Trophoblast cell (in vitro differentiated cells and primary cell): ENCODE data around the gene EIF3A.

ENCODE experiments used
- DNase-seq, 2 donors: peaks; one replicate each; pipeline ENCODE4 v3.0.0-alpha.2; 2016
- H2AFZ ChIP-seq: 2 replicates; pipeline ENCODE4 v1.6.1; 2013; ENCODE audit warnings: low read length, moderate library complexity, mild to moderate bottlenecking; ENCODE audit not compliant: insufficient read depth, poor library complexity
- H2AK5ac ChIP-seq: 2 replicates; pipeline ENCODE4 v1.6.1; 2013; ENCODE audit warnings: mild to moderate bottlenecking, low read length
- H2BK120ac ChIP-seq: 2 replicates; pipeline ENCODE4 v1.6.1; 2013; ENCODE audit warnings: low read length, mild to moderate bottlenecking, moderate library complexity; ENCODE audit not compliant: insufficient read depth, poor library complexity
- H2BK12ac ChIP-seq: 2 replicates; pipeline ENCODE4 v1.6.1; 2013; ENCODE audit warnings: mild to moderate bottlenecking, low read length, moderate library complexity
- H2BK5ac ChIP-seq: 2 replicates; pipeline ENCODE4 v1.6.1; 2013; ENCODE audit warnings: low read length, low read depth, moderate library complexity, mild to moderate bottlenecking; ENCODE audit not compliant: poor library complexity
- H3K14ac ChIP-seq: 2 replicates; pipeline ENCODE4 v1.6.1; 2013; ENCODE audit warnings: mild to moderate bottlenecking, low read length
- H3K18ac ChIP-seq: 2 replicates; pipeline ENCODE4 v1.6.1; 2013; ENCODE audit warnings: mild to moderate bottlenecking, low read length
- H3K23ac ChIP-seq: 2 replicates; pipeline ENCODE4 v1.6.1; 2013; ENCODE audit warnings: low read length
- H3K27ac ChIP-seq: 2 replicates; pipeline ENCODE4 v1.5.1; 2013; ENCODE audit warnings: low read depth, mild to moderate bottlenecking, inconsistent platforms, low read length, moderate library complexity
- H3K27me3 ChIP-seq: 2 replicates; pipeline ENCODE4 v1.6.1; 2013; ENCODE audit warnings: inconsistent platforms, mild to moderate bottlenecking, low read length, moderate library complexity; ENCODE audit not compliant: insufficient read depth
- H3K36me3 ChIP-seq, 2 experiments: 1 replicate in 1 of 2; 2 replicates in 1 of 2; pipeline ENCODE4 v1.6.1; 2013; ENCODE audit warnings: low read length in 2 of 2, mild to moderate bottlenecking in 2 of 2, moderate library complexity in 1 of 2; ENCODE audit not compliant: insufficient read depth in 2 of 2, control insufficient read depth in 1 of 2
- H3K4ac ChIP-seq: 2 replicates; pipeline ENCODE4 v1.6.1; 2013; ENCODE audit warnings: low read depth, mild to moderate bottlenecking, low read length, moderate library complexity
- H3K4me1 ChIP-seq, 2 experiments: 1 replicate in 1 of 2; 2 replicates in 1 of 2; pipeline ENCODE4 v1.6.1; 2013; ENCODE audit warnings: low read length in 2 of 2, mild to moderate bottlenecking in 2 of 2, moderate library complexity in 1 of 2; ENCODE audit not compliant: insufficient read depth in 2 of 2, control insufficient read depth in 1 of 2
- H3K4me2 ChIP-seq: 2 replicates; pipeline ENCODE4 v1.6.1; 2013; ENCODE audit warnings: inconsistent platforms, mild to moderate bottlenecking, low read length, moderate library complexity
- H3K4me3 ChIP-seq: 2 replicates; pipeline ENCODE4 v1.5.1; 2013; ENCODE audit warnings: mild to moderate bottlenecking, low read depth, low read length, inconsistent platforms
- H3K79me1 ChIP-seq: one replicate; pipeline ENCODE4 v1.6.1; 2013; ENCODE audit warnings: low read length
- H3K79me2 ChIP-seq: 2 replicates; pipeline ENCODE4 v1.6.1; 2013; ENCODE audit warnings: low read length, mild to moderate bottlenecking; ENCODE audit not compliant: control insufficient read depth, insufficient read depth, poor library complexity
- H3K9ac ChIP-seq: 2 replicates; pipeline ENCODE4 v1.6.1; 2013; ENCODE audit warnings: mild to moderate bottlenecking, low read length
- H3K9me3 ChIP-seq: 2 replicates; pipeline ENCODE4 v1.6.1; 2013; ENCODE audit warnings: low read depth, mild to moderate bottlenecking, control low read depth, inconsistent platforms, low read length; ENCODE audit not compliant: insufficient read depth
- H4K12ac ChIP-seq: 2 replicates; pipeline ENCODE4 v1.6.1; 2013; ENCODE audit warnings: low read depth, mild to moderate bottlenecking, low read length, moderate library complexity
- H4K8ac ChIP-seq: 2 replicates; pipeline ENCODE4 v1.6.1; 2013; ENCODE audit warnings: low read depth, mild to moderate bottlenecking, low read length, moderate library complexity
- H4K91ac ChIP-seq: one replicate; pipeline ENCODE4 v1.6.1; 2013; ENCODE audit warnings: low read depth, mild to moderate bottlenecking, low read length, moderate library complexity
- WGBS: extraction: QIAGEN DNeasy Blood & Tissue Kit; methylation state at CpG from one replicate; pipeline ENCODE4 v1.1.7; 2013; ENCODE audit warnings: missing lambda C conversion rate; ENCODE audit not compliant: insufficient read length, insufficient coverage; ENCODE audit errors: extremely low coverage; 5-methylcytosine and 5-hydroxymethylcytosine counted together

Gene EIF3A

DNA sequence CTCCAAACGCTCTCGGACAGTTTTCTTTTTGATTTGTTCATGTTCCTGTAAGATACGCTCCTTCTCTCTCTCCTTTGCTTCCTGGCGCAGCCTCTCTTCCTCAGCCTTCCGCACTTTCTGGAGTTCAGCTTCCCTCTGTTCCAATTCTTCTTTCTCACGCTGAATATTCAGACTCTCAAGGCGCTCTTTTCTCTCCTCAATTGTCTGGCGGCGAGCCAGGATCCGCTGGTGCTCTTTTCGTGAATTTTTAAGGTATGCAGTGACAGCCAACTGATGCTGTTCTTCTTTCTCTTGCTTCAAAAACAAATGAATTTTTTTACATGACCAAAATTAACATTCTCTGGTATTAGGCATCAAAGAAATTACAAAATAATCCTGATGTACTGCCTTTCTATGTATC lies 22.6 kb downstream of the EIF3A start:
- no peaks in the 10 kb centered on the region for H3K4me1 ChIP-seq
- WGBS, result no CpG with 5 or more reads among the region's 11 CpGs

DNA sequence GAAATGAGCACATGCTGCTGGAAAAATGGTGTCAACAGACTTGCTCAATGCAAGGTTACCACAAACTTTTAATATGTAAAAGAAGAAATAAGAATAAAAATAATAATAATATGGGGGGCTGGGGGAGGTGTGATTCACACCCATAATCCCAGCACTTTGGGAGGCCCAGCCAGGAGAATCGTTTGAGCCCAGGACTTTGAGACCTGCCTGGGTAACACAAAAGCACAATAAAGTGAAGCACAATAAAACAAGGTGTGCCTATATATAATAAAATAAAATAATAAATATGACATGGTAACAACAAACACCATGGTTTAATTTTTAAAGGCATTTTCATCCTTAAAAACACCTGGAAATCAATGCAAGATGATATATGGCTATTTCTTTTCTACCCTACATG lies 25.1 kb downstream of the EIF3A start:
- Histone ChIP-seq H3K79me2 (no peaks in the 10 kb centered on the region), H2BK12ac (no peak overlapping the region), H2AFZ (no peak overlapping the region), H4K8ac (no peak overlapping the region), H2AK5ac (no peak overlapping the region), H3K4me2 (no peak overlapping the region), H4K91ac (no peak overlapping the region), H3K4me3 (no peak overlapping the region), H3K27me3 (no peaks in the 10 kb centered on the region), H3K4ac (no peak overlapping the region), H3K79me1 (no peaks in the 10 kb centered on the region), H4K12ac (no peak overlapping the region), H3K14ac (no peak overlapping the region), H3K36me3 (peaks cover 34 to 62% of the 10 kb centered on the region in 2 experiments), H3K27ac (no peak overlapping the region), H3K9ac (no peak overlapping the region), H3K9me3 (no peaks in the 10 kb centered on the region), H2BK120ac (no peak overlapping the region), H3K18ac (no peak overlapping the region), H3K4me1 (no peaks in the 10 kb centered on the region), H2BK5ac (no peak overlapping the region), H3K23ac (no peak overlapping the region)
- DNase-seq, result no peak
- no CpG with 5 or more reads among the region's 1 CpG for WGBS

More for the DNA sequence above, 22.6 kb downstream of the EIF3A start:
- Histone ChIP-seq H3K79me1 (no peaks in the 10 kb centered on the region), H3K4me2 (no peak overlapping the region), H2AK5ac (no peak overlapping the region), H4K8ac (no peak overlapping the region), H4K91ac (no peak overlapping the region), H3K4ac (no peak overlapping the region), H3K27me3 (no peaks in the 10 kb centered on the region), H2AFZ (no peak overlapping the region), H3K14ac (no peak overlapping the region), H2BK120ac (no peak overlapping the region), H2BK5ac (no peak overlapping the region), H3K9me3 (no peaks in the 10 kb centered on the region), H2BK12ac (no peak overlapping the region), H3K18ac (no peak overlapping the region), H3K9ac (no peak overlapping the region), H3K79me2 (no peaks in the 10 kb centered on the region), H3K36me3 (peaks cover 38 to 55% of the 10 kb centered on the region in 2 experiments), H3K27ac (no peak overlapping the region), H3K4me3 (no peak overlapping the region), H4K12ac (no peak overlapping the region), H3K23ac (no peak overlapping the region)
- DNase-seq, result no peak

DNA sequence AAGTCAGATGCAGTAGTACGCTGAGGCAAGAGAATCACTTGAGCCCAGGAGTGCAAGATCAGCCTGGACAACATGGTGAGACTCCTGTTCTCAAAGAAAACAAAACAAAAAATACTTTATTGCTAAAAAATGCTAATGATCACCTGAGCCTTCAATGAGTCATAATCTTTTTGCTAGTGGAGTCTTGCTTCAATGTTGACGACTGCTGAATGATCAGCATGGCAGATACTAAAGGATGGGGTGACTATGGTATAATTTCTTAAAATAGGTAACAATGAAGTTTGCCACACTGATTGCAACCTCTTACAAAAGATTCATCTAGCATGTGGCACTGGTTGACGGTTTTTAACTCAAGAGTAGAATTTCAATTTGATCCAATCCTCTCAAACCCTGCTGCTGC lies 28.8 kb downstream of the EIF3A start:
- Histone ChIP-seq H3K4ac (no peak overlapping the region), H3K27me3 (no peaks in the 10 kb centered on the region), H2AK5ac (no peak overlapping the region), H3K4me1 (no peaks in the 10 kb centered on the region), H3K9ac (no peak overlapping the region), H3K4me3 (no peak overlapping the region), H3K27ac (no peak overlapping the region), H4K91ac (no peak overlapping the region), H2AFZ (no peak overlapping the region), H3K79me2 (no peaks in the 10 kb centered on the region), H3K9me3 (no peaks in the 10 kb centered on the region), H3K79me1 (no peaks in the 10 kb centered on the region), H3K23ac (no peak overlapping the region), H2BK5ac (no peak overlapping the region), H2BK12ac (no peak overlapping the region), H4K12ac (no peak overlapping the region), H3K14ac (no peak overlapping the region), H3K18ac (no peak overlapping the region), H2BK120ac (no peak overlapping the region), H3K4me2 (no peak overlapping the region), H3K36me3 (peaks cover 41 to 73% of the 10 kb centered on the region in 2 experiments), H4K8ac (no peak overlapping the region)
- DNase-seq, result no peak
- WGBS, result no CpG with 5 or more reads among the region's 3 CpGs

DNA sequence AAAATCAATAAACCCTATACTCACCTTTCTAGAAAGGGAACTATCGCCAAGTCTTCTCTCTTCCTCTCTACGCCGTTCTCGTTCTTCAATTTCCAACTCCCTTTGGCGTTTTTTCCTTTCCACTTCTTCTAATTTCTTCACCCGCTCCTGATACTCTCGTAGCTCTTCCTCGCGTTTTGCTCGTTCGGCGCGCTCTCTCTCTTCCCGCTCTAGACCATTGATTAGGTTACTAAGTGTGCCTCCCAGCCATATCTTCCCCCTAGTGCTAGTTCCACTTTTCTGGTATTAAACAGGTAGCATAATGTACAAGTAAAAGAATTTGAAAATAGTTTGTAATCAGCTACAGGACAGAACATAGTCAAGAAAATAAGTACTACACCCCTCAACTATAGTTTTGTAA lies 30.8 kb downstream of the EIF3A start:
- Histone ChIP-seq H3K4ac (no peak overlapping the region), H3K4me2 (no peak overlapping the region), H3K14ac (no peak overlapping the region), H3K9ac (no peak overlapping the region), H2BK12ac (no peak overlapping the region), H2AK5ac (no peak overlapping the region), H3K79me1 (no peaks in the 10 kb centered on the region), H3K18ac (no peak overlapping the region), H3K27ac (no peak overlapping the region), H3K9me3 (no peaks in the 10 kb centered on the region), H3K36me3 (peaks cover 46 to 78% of the 10 kb centered on the region in 2 experiments), H4K12ac (no peak overlapping the region), H3K4me1 (no peaks in the 10 kb centered on the region), H2AFZ (no peak overlapping the region), H2BK120ac (no peak overlapping the region), H2BK5ac (no peak overlapping the region), H4K8ac (no peak overlapping the region), H3K27me3 (no peaks in the 10 kb centered on the region), H3K23ac (no peak overlapping the region), H4K91ac (no peak overlapping the region), H3K4me3 (no peak overlapping the region), H3K79me2 (no peaks in the 10 kb centered on the region)
- DNase-seq, result no peak
- whole genome bisulfite sequencing, result 100% methylated on average over 13 of the region's 14 CpGs
